Motor neuron (in vitro differentiated cells): ENCODE measurements around the gene ITPR1. TPM values are rescaled to one million over a fixed set of nuclear protein-coding genes. Genes with fewer than 3 reads are reported as not detected.

Experiments used
- ATAC-seq, 8 experiments: fragments of 200-7000 bp; cut with Tn5 transposase; replicated peaks in 6 of 8; 2 replicates each; pipeline ENCODE4 v1.8.0; 2021; ENCODE audit warnings: mild to moderate bottlenecking in 8 of 8, moderate library complexity in 8 of 8
- H3K27ac ChIP-seq, 2 donors: fragments of 250-450 bp; sonication (Bioruptor Pico); 2 replicates each; pipeline ENCODE4 v1.9.0; 2021; ENCODE audit warnings: antibody characterized with exemption in 2 of 2, mild to moderate bottlenecking in 2 of 2, moderate library complexity in 1 of 2
- H3K4me1 ChIP-seq, 2 donors: fragments of 250-450 bp; sonication (Bioruptor Pico); replicated peaks in 1 of 2; 2 replicates each; pipeline ENCODE4 v1.6.1; 2021; ENCODE audit warnings: antibody characterized with exemption in 2 of 2, mild to moderate bottlenecking in 2 of 2, moderate library complexity in 1 of 2
- H3K4me3 ChIP-seq, 5 donors: fragments of 250-450 bp; sonication (Bioruptor Pico); 2 replicates each; pipeline ENCODE4 v1.9.0; 2021; ENCODE audit warnings: antibody characterized with exemption in 5 of 5, mild to moderate bottlenecking in 5 of 5, moderate library complexity in 4 of 5
- WGBS, 10 experiments: fragments of 450-650 bp; shearing (Covaris generic); methylation state at CpG; one replicate each; pipeline ENCODE4 v1.0.0; 2022; 5-methylcytosine and 5-hydroxymethylcytosine counted together
- in situ Hi-C, 9 experiments: fragments of 400-800 bp; cut with MboI; loops; one replicate each; pipeline ENCODE4 v1.15.0; 2021; ENCODE audit warnings: low sequenced_read_pairs in 9 of 9, low pct_unique_long_range_greater_than_20kb in 2 of 9; ENCODE audit not compliant: unreplicated experiment in 9 of 9
- total RNA-seq, 8 experiments: library from RNA; unstranded; fragments of 300-600 nt; gene quantifications; 2 replicates each; pipeline versions ENCODE4 v1.2.3 to v1.2.4, GENCODE V29; 2022

ITPR1 gene
- total RNA-seq, 8 experiments from 2014 or later: 2.2 to 167 (median 12.2) TPM

DNA sequence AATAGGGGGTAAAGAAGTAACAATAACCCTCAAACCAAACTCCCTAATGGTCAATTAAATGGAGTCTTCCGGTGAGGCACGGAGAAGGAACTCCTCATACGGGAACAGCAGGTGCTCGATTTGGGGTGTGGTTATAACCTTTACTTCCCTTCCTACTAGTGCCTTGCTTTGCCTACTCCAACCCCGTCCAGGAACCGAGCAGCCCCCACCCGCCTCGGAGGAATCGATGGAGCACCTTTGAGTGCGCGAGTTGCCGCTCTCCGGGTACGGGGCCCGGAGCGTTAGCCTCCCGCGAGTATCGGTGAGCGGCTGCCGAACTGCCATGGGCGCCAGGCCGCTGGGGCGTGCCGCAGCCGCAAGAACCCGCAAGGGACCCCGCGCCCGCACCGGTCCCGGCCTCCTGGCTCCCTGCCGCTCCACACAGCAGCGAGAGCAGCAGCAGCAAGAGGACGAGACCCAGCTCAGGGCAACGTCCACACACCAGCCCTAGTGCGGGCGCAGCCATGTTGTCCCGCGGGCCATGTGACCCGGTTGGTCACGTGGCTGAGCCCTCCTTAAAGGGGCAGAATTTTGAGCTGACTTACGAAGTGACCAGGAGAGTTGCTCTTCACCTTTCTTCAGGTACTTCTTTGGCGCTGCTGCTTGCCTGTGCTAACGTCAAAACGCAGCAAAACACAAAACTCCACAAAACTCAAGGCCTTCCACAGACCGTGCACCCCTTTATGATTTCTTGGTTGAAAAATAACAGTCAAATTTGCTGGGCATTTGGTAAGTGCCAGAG lies 26.2 kb upstream of the ITPR1 start, which contains the start of gene SUMF1:
Gene SUMF1 (minus strand): TSS at position 529 of the 781 bp plus-strand sequence. CDS start 24 bp downstream, at position 505.
- H3K4me3 ChIP-seq: peak within 1 kb of the TSS; percentile 69 to 98 (median 94)
- peak within 1 kb of the TSS; percentile 75 to 87 for H3K27ac ChIP-seq
- 0 to 8% (median 3%) methylated on average over 1 to 8 of the region's 47 CpGs; no CpG with 5 or more reads in 2 of the 10 experiments for WGBS, 10 experiments
- H3K4me1 ChIP-seq: peaks cover 5 to 8% of the 10 kb centered on the region in 2 donors
- in situ Hi-C loops: no loop called here
- peak; percentile 97 to 99 (median 98) for ATAC-seq

DNA sequence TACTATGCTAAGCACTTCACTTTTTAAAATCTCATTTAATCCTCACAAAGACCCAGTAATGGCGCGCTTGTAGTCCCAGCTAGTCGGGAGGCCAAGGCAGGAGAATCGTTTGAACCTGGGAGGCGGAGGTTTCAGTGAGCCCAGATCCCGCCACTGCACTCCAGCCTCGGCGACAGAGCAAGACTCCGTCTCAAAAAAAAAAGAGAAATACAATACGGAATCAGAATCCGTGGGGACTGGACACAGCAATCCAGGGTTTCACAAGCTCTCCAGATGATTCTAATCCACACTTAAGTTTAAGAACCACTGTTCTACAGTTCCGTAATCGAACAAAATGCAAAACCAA lies 25.7 kb upstream of the ITPR1 start:
- Histone ChIP-seq H3K27ac (no peak overlapping the region), H3K4me1 (peaks cover 5 to 8% of the 10 kb centered on the region in 2 donors), H3K4me3 (peak overlapping the region; percentile 69 to 98 (median 94))
- ATAC-seq: no peak
- 71 to 100% (median 90%) methylated on average over 1 to 13 of the region's 13 CpGs; no CpG with 5 or more reads in 1 of the 10 experiments for WGBS, 10 experiments
- in situ Hi-C loops: no loop called here

DNA sequence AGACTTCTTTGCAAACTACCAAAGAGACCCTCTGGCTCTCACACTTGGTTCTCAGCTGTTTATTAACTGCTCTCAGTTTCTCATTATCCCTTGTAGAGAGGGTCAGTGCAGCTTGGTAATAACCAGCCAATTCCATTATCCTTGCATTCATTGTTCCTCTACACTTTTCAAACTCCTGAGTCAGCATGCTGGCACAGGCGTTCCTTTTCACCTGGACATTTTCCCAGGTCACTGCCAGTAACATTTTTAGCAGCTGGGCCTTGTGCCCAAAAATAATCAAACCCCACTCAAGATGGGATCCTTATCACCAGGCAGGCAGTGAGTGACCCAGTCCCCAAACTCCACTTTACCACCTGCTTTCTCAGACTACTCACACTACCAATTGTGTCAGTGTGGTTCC lies 21.2 kb upstream of the ITPR1 start:
- Histone ChIP-seq H3K4me3 (no peak overlapping the region), H3K4me1 (no peaks in the 10 kb centered on the region), H3K27ac (no peak overlapping the region)
- in situ Hi-C loops: no loop called here
- WGBS, 10 experiments: 0 to 80% (median 35%) methylated on average over 1 of the region's 1 CpG; no CpG with 5 or more reads in 4 of the 10 experiments
- no peak for ATAC-seq

DNA sequence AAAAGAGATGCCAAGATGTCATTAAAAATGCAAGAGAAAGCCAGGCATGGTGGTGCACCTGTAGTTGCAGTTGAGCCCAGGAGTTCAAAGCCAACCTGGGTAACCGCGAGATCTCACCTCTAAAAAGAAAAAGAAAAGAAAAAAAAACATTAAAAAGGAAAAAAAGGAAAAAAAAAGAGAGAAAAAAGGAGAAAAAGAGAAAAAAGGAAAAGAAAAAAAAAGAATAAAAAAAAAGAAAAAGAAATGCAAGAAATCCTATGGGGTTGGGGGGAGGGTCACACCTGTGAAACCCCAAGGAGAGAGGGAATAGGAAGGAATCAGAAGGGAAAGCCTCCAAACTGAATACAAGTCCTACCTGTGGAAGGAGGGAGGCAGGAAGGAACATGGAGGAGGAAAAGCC lies 20.8 kb upstream of the ITPR1 start:
- WGBS, 10 experiments: 11 to 100% (median 87%) methylated on average over 1 to 2 of the region's 2 CpGs; no CpG with 5 or more reads in 2 of the 10 experiments
- in situ Hi-C loops: no loop called here
- no peak overlapping the region for H3K4me3 ChIP-seq
- H3K4me1 ChIP-seq: no peaks in the 10 kb centered on the region
- no peak for ATAC-seq
- no peak overlapping the region for H3K27ac ChIP-seq

DNA sequence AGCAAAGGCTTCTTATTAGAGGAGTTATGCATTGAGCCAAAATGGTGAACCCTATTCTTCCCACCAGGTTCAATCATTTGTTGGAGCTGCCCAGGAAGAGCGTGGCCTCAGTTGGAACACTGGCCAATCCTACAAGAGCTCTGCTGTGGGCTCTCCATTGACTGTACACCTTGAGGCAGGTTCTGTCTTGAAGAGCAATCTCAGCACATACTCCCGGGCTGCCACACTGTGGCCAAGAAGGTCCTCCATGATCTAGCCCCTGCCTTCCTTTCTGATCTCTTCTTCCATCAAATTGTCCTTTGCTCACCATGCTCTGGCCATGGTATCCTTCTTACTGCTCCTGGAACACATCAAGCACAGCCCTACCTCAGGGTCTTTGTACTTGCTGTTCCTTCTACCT lies 20.4 kb upstream of the ITPR1 start:
- 8 to 86% (median 68%) methylated on average over 1 to 2 of the region's 2 CpGs; no CpG with 5 or more reads in 6 of the 10 experiments for WGBS, 10 experiments
- in situ Hi-C loops: no loop called here
- no peak overlapping the region for H3K27ac ChIP-seq
- no peaks in the 10 kb centered on the region for H3K4me1 ChIP-seq
- ATAC-seq: no peak
- H3K4me3 ChIP-seq: no peak overlapping the region

DNA sequence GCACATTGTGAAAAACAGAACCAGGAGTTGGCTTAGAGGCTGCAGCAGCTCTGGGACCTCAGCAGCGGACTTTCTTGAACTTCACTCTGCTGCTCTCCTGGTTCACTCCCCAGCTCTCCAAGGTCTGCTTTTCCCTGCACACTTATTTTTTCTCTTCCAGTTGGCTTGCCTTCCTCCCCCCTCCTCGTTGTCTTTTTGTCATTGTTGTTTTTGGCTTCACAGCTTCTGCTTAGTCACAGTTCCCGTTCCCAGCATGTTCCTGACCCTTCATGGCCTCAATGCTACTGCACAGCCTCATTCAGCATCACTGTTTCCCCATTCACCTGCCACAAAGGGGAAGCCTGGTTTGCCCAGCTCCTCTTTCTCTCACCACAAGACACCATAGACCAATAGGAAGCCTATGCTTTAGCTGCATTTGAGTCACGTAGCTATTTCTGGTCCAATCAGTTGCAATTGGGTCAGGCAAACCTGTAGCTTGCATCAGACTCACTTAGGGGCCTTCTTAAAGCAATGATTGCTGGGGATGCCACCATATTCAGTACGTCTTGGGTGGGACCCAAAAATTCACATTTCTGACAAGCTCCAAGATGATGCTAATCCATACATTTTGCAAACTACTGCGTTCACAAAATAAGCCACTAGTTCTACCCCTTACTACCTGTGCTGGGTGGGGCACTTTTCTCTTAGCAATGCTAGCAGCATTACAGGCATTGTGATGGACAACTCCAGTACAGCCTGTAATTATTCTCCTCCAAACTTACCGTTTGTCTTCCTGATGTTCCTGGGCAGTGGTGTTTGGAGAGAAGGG lies 18.3 kb upstream of the ITPR1 start:
- no peak for ATAC-seq
- Histone ChIP-seq H3K27ac (no peak overlapping the region), H3K4me3 (no peak overlapping the region), H3K4me1 (no peaks in the 10 kb centered on the region)
- WGBS, 10 experiments: 11 to 71% (median 48%) methylated on average over 2 to 7 of the region's 7 CpGs
- in situ Hi-C loops: loop anchor here in 1 of 9 experiments (25.0 kb wide), 1 partner anchor 113 kb away; no protein-coding TSS in a partner anchor

DNA sequence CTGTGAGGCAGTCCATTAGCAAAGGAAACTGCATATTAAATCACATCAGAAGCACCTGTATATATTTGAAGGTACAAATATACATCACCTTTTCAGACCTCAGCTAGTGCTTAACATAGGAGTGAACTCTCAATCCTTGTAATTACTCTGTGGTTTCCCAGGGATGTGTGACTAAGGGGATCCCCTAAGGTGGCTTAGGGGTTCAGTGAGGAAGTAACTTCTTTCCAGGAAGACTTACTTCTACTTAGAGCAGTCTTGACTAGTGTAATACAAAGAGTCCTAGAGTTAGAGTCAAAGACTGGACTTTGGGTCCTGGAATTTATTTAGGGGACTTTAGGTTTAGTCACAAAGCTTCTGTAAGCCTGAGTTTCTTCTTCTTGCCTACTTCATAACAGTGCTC lies 17.3 kb upstream of the ITPR1 start:
- no peak overlapping the region for H3K4me3 ChIP-seq
- no peak overlapping the region for H3K27ac ChIP-seq
- in situ Hi-C loops: loop anchor here in 1 of 9 experiments (25.0 kb wide), 1 partner anchor 114 kb away; no protein-coding TSS in a partner anchor
- H3K4me1 ChIP-seq: no peaks in the 10 kb centered on the region
- ATAC-seq: no peak

DNA sequence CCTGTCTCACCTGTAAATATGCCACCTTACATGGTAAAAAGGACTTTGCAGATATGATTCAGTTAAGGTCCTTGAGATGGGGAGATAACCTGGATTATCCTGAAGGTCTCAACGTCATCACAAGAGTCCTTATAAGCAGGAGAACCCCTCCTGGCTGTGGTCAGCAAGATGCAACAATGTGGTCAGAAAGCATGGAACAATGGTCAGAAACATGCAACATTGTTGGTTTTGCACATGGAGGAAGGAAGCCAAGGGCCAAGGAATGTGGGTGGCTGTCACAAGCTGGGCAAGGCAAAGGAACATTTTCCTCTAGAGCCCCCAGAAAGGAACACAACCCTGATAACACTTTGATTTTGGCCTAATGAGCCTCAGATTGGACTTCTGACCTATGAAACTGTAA lies 16.7 kb upstream of the ITPR1 start:
- in situ Hi-C loops: loop anchor here in 1 of 9 experiments (25.0 kb wide), 1 partner anchor 114 kb away; no protein-coding TSS in a partner anchor
- no peak for ATAC-seq
- Histone ChIP-seq H3K4me1 (no peaks in the 10 kb centered on the region), H3K27ac (no peak overlapping the region), H3K4me3 (no peak overlapping the region)
- WGBS, 10 experiments: 0 to 83% (median 71%) methylated on average over 1 of the region's 1 CpG; no CpG with 5 or more reads in 5 of the 10 experiments

DNA sequence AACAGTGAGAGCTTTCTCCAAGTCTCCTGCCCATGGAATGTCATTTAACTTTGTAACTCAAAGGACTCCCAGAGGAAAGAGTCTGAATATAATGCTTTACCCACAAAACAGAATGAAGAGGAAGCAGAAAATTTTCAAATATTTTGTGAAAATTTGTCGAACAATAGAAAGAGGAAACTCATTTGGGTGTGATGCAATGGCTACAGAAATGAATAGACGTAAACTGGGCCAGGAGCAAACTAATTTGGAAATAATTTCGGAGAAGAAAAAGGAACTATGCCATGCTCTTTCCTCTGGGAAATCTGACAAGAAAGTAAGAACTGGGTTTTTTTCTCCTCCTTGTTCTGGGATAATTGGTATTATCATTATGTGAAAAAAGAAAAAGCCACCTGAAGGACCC lies 14.9 kb upstream of the ITPR1 start:
- 22 to 78% (median 62%) methylated on average over 2 to 3 of the region's 3 CpGs for WGBS, 10 experiments
- Histone ChIP-seq H3K4me1 (no peaks in the 10 kb centered on the region), H3K27ac (no peak overlapping the region), H3K4me3 (no peak overlapping the region)
- in situ Hi-C loops: loop anchor here in 1 of 9 experiments (25.0 kb wide), 1 partner anchor 116 kb away; no protein-coding TSS in a partner anchor
- ATAC-seq: no peak

DNA sequence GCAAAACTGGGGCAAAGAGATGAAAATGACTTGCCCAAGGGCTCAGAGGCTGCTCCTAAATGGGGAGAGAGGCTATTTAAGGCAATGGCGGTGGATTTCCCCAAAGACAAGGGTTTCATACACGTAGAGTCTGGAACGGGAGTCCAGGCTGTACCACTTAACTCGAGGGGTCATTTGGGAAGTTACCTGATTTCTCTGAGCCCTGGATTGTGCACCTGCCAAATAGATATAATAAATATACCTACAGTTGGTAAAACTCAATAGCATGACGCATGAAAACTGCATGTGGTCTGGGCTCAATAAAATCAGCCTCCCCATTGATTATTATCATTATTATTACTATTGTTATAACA lies 1.3 kb upstream of the ITPR1 start:
- ATAC-seq: no peak
- H3K4me1 ChIP-seq: peaks cover 2 to 4% of the 10 kb centered on the region in 2 donors
- in situ Hi-C loops: loop anchor here in 2 of 9 experiments (10.0 to 25.0 kb wide), 2 partner anchors 130 to 143 kb away; no protein-coding TSS in a partner anchor
- H3K4me3 ChIP-seq: peak overlapping the region; percentile 71 to 94 (median 81)
- WGBS, 10 experiments: 0 to 85% (median 29%) methylated on average over 1 to 5 of the region's 5 CpGs; no CpG with 5 or more reads in 2 of the 10 experiments
- H3K27ac ChIP-seq: no peak overlapping the region

DNA sequence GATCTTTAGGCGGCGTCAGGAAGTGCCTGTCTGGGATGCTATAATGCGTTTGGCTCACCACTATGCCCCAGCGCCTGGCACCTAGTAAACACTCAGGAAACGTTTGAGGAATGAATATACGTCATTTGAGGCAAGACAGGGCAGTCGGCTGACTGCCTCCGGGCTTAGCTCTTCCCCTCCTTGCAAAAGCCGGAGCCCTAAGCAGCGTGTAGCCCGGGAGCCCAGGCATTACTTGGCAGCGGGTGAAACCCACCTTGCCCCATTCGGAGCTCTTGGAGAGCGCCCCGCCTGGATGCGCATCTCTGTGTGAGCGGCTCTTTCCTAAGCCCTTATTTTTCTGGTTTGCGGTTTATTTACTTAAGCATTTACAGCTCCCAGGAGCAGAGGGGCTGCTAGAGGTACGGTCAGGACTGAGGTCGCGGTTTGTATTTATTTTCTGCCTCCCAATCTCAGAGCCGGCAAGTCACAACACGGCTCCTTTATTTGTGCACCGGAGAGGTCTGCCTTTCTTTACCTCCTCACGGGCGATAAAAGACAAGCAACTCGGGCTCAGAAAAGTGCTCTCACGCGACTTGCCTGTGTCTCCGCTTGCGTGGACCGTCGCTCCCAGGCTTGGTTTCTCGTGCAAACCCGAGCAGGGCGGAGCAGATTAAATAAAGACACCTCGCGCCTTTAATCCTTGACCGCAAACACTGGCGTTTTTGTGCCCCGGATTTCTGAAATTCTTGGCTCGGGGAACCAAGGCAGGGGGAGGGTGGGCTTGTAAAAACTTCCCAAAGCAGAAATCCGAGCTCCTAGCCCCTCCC lies 737 bp upstream of the ITPR1 start:
- peak; percentile 36 to 56 (median 44) for ATAC-seq
- Histone ChIP-seq H3K27ac (no peak overlapping the region), H3K4me3 (peak overlapping the region; percentile 71 to 94 (median 81)), H3K4me1 (peaks cover 2 to 4% of the 10 kb centered on the region in 2 donors)
- WGBS, 10 experiments: 0 to 5% (median 0%) methylated on average over 2 to 27 of the region's 43 CpGs; no CpG with 5 or more reads in 1 of the 10 experiments
- in situ Hi-C loops: loop anchor here in 2 of 9 experiments (10.0 to 25.0 kb wide), 2 partner anchors 130 to 142 kb away; no protein-coding TSS in a partner anchor
